GM18508 (cell line): ENCODE results near the gene C1orf87.

Experiments
- ATAC-seq: cut with Tn5 transposase; IDR thresholded peaks from one replicate; pipeline ENCODE4 v1.9.1; 2021; ENCODE audit warnings: moderate number of reproducible peaks; ENCODE audit not compliant: insufficient read depth, unreplicated experiment

The C1orf87 gene

DNA sequence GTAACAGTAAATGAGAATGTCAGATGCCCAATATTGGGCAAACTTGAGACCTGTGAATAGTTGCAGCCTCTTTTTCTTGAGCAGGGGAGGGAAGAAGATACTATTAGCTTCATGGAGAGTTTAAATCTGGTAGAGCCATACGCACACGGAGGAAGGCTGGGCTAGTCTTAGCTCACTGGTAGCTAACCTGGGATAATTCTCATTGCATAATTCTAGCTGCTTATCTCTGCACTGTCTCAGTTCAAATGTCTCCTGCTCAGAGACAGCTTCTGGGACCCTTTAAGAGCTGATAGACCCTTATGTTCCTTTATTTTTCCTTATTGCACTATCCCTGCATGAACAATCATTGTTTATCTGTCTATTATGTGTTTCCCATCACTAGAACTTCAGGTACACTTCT lies 8.4 kb downstream of the C1orf87 start:
- ATAC-seq = no peak

DNA sequence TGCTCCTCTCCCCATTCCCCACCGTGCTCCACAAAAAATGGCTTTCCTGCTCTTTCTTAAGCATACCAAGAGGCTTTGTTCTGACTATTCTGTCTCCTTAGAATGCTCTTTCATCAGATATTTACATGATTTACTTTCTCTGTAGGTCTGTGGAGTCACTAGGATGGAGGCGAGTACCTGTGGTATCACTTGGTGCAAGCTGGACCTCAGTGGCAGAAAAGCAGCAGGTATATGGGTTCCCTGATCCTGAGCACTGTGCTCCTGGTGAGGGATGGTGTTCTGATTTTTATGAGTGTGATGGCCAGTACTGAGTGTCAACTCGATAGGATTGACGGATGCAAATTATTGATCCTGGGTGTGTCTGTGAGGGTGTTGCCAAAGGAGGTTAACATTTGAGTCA lies 10.0 kb downstream of the C1orf87 start:
- ATAC-seq = no peak

DNA sequence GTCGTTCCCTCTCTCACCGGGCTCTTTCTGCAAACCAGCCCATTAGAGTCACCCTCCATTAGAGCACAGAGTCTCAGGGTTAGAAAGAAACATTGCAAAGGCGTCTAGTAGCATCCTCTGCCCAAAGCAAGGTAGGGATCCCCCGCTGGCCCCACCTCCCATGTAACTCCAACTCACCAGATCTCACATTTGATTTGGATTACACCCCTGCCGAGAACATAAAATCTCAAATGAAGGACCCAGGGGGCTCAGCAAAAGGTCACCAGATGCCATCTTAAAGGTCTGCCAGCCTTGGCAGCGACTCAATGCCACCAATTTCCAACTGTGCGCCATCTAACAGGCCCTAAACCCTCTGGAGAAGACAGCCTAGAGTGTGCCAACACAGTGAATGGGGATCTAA lies 14.1 kb downstream of the C1orf87 start:
- no peak for ATAC-seq

DNA sequence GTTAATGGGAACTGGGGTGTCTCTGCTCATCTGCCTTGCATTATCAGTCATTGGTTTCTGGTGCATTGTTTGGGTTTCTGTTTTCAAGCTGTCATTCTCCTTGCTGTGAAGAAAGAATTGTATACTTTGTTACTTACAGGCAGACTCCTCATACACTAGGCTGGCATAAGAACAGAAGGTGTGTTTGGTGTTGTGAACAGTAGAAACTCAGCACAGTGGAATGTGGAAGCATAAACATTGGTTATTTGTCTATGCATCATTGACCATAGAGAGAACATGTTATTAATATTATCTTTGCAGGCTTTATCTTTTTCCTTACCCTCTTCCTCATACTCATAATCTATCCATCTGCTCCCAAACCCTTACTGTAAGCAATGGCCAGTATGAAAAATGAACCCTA lies 18.2 kb downstream of the C1orf87 start:
- no peak for ATAC-seq

DNA sequence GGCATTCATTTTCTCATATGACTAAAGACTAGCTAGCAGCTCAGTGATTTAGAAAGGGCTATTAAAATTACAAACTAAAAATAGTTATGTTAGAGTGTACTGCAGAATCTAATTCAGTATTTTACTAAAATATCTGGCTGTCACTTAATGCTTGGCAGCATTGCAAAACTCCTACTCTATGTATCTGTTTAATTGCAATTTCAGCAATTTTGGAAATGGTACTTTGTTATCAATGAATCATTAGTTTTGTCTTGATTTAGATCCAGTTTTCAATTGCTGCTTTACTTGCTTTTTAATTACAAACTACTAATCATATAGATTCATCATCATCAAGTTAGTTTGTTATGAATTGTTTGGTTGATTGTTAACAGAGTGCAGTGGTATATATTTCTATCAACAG lies 19.2 kb downstream of the C1orf87 start:
- no peak for ATAC-seq

DNA sequence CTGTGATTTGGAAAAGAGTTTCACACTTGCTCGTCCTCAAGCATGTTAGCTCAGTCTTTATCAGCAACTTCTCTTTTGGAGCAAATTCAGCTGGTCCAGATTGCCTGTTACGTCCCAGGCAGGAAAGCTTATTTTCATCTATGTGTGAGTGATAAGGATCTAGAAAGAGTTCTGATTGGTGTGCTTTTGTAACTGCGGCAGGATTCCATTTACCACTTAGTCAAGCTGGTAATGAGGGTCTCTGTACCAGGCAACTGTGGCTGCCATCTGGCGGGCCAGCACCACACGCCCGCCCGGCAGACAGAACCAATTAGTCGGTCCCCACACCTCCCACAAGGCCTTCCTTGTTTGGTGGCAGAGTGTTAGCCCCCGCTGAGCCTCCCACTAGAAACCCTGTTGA lies 21.0 kb downstream of the C1orf87 start:
- no peak for ATAC-seq

DNA sequence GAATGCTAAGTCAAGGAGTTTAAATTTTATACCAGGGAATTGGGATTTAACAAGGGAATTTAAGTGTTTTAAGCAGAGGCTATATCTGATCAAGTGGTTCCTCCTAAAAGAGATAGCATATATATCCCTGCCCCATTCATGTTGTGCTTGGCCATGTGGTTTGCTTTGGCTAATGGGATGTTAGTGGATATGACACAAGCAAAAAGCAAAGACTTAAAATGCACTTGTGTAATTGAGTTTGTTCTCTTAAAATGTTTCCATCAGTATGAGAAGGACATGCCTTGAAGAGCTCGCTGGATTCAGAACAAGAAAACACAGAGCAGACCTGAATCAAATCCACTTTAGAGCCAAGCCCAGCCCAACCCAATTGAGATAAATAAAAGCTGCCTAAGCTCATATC lies 22.4 kb downstream of the C1orf87 start:
- no peak for ATAC-seq

- ATAC-seq = no peak
Measured at GRCh38 chr1:60049188-60049587, 24.4 kb downstream of the C1orf87 start.

- ATAC-seq = no peak
Measured at GRCh38 chr1:60044881-60045280, 28.7 kb downstream of the C1orf87 start.

GRCh38 chr1:60041783-60042182 lies 31.8 kb downstream of the C1orf87 start:
- ATAC-seq = no peak

GRCh38 chr1:60037669-60038068 lies 35.9 kb downstream of the C1orf87 start:
- no peak for ATAC-seq

DNA sequence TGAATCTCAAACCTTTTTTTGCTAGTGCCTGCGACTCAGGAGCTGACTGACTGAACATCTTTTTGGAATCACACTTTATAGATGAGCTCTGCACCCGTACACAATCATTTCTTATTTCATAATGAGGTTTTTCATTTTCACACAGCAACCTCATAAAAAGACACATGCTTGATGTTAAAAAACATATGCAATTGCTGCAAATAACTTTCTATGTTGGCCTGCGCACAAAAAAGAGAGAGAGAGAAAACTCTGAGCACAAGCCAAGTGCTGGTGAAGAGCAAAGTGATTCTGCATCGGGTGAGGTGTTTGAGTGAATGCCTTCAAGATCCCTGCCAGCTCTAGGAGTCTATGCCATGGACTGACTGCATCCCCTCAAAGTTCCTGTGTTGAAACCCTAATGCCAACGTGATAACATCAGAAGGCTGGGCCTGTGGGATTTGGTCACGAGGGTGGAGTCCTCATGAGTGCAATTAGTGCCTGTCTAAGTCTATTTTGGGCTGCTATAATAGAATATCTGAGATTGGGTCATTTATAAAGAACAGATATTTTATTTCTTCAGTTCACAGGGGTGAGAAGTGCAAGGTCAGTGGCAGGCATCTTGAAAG lies 36.6 kb downstream of the C1orf87 start:
- ATAC-seq = no peak

- ATAC-seq = no peak
Measured at GRCh38 chr1:60035921-60036320, 37.6 kb downstream of the C1orf87 start.

GRCh38 chr1:60034999-60035398 lies 38.6 kb downstream of the C1orf87 start:
- no peak for ATAC-seq

GRCh38 chr1:60033066-60033465 lies 40.5 kb downstream of the C1orf87 start:
- no peak for ATAC-seq

- no peak for ATAC-seq
Measured at GRCh38 chr1:60031146-60031545, 42.4 kb downstream of the C1orf87 start.

DNA sequence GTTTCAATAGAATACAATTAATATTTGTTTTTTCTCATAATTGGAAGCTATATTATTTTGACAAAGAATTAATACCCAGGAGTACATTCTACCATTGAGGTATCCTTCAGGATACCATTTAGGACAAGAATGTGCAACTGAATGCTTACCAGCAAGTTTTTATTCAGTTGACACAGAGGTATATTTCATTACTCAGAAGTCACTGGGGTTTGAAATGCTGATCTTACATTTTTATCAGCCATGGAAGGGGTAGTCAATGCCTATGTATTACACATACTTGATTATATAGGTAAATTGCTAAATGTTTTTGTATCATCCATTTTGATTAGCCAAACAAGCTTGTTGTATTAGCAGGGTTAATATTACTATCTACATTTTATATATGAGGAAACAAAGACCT lies 48.0 kb downstream of the C1orf87 start:
- ATAC-seq = no peak

- no peak for ATAC-seq
Measured at GRCh38 chr1:60017508-60018205, 55.9 kb downstream of the C1orf87 start.

DNA sequence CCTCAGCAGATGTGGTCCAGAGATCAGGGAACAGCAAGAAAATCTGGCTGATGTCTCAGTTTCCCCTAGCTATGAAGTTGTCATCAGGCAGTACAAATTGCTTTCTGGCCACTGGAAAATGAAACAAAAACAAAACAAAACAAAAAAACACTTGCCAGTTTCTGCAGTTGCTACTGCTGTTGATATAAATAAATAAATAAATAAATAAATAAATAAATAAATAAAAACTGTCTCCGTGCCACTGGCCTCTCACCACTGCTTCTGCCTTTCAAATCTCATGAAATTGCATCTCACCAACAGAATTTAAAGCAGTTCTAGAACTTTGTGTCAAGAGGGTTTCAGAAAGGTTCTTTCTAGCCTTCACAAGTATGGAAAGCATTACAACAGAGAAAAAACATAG lies 62.9 kb downstream of the C1orf87 start:
- no peak for ATAC-seq

DNA sequence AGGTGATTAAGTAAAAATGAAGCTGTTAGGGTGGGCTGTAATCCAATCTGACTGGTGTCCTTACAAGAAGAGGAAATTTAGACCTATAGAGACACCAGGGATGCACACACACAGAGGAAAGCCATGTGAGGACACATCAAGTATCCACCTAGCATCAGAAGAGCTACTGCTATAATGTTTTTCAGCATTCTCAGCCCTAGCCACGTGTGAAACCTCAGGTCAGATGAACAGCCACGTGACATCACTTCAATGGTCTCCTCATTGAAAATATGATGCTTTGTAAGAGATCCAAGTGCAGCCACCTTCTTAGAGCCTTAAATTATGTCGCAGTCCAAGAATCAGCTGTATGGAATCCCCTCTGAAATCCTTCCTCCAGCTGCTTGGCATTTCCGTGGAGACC lies 65.1 kb downstream of the C1orf87 start:
- no peak for ATAC-seq

GRCh38 chr1:60000625-60001024 lies 72.9 kb downstream of the C1orf87 start:
- no peak for ATAC-seq

- no peak for ATAC-seq
Measured at GRCh38 chr1:59999746-60000145, 73.8 kb downstream of the C1orf87 start.
